WTC11 (cell line): ENCODE measurements around the gene C2orf80. TPM values are rescaled to one million over a fixed set of nuclear protein-coding genes. Genes with fewer than 3 reads are reported as not detected.
A peak's percentile ranks its signal among the peaks of the same experiment; 100 is the strongest.

Experiments
- ATAC-seq: fragments of 200-7000 bp; cut with Tn5 transposase; 2 replicates; pipeline ENCODE4 v1.10.0; 2021; ENCODE audit warnings: mild to moderate bottlenecking, moderate library complexity
- CTCF ChIA-PET: fragments of 300-600 bp; sonication (Branson Sonifier 250); formaldehyde crosslinking; loops from one replicate; lab custom pipeline; 2021; ENCODE audit warnings: antibody characterized with exemption; lab: Charles Lee
- POLR2A ChIA-PET: fragments of 350-600 bp; sonication (Branson Sonifier 250); formaldehyde crosslinking; loops from one replicate; lab custom pipeline; 2021; ENCODE audit warnings: antibody characterized with exemption; lab: Charles Lee
- DNase-seq: peaks from one replicate; pipeline ENCODE4 v3.0.0; 2021; ENCODE audit warnings: low spot score
- H3K27ac Mint-ChIP-seq: 2 replicates; pipeline ENCODE4 v1.8.0; 2021; ENCODE audit warnings: mixed read lengths
- H3K27me3 Mint-ChIP-seq: 2 replicates; pipeline ENCODE4 v1.8.0; 2021; ENCODE audit warnings: low read depth, mild to moderate bottlenecking, moderate library complexity, mixed read lengths
- H3K36me3 Mint-ChIP-seq: 2 replicates; pipeline ENCODE4 v1.8.0; 2021; ENCODE audit warnings: mixed read lengths
- H3K4me1 Mint-ChIP-seq: 2 replicates; pipeline ENCODE4 v1.8.0; 2022; ENCODE audit warnings: mixed read lengths
- H3K4me3 Mint-ChIP-seq: 2 replicates; pipeline ENCODE4 v1.8.0; 2021; ENCODE audit warnings: mild to moderate bottlenecking, moderate library complexity, mixed read lengths
- H3K9me3 Mint-ChIP-seq: 2 replicates; pipeline ENCODE4 v1.8.0; 2021; ENCODE audit warnings: mixed read lengths
- ARID4B ChIP-seq: sonication (generic); formaldehyde crosslinking; IDR thresholded peaks from 2 replicates; pipeline ENCODE4 v1.8.0; 2023; ENCODE audit warnings: missing genetic modification reagents, mild to moderate bottlenecking, borderline replicate concordance
- CREB1 ChIP-seq: sonication (generic); formaldehyde crosslinking; IDR thresholded peaks from 2 replicates; pipeline ENCODE4 v1.8.0; 2023; ENCODE audit warnings: mild to moderate bottlenecking, missing genetic modification reagents
- E2F1 ChIP-seq: sonication (generic); formaldehyde crosslinking; IDR thresholded peaks from 2 replicates; pipeline ENCODE4 v1.8.0; 2022; ENCODE audit warnings: mild to moderate bottlenecking, missing genetic modification reagents
- ELF4 ChIP-seq: sonication (generic); formaldehyde crosslinking; IDR thresholded peaks from 2 replicates; pipeline ENCODE4 v1.8.1; 2022; ENCODE audit warnings: low read depth, mild to moderate bottlenecking, moderate library complexity, missing genetic modification reagents
- KAT7 ChIP-seq: sonication (generic); formaldehyde crosslinking; IDR thresholded peaks from 2 replicates; pipeline ENCODE4 v1.8.1; 2023; ENCODE audit warnings: missing genetic modification reagents, mild to moderate bottlenecking, borderline replicate concordance
- MAX ChIP-seq: sonication (generic); formaldehyde crosslinking; IDR thresholded peaks from 2 replicates; pipeline ENCODE4 v1.8.0; 2022; ENCODE audit warnings: mild to moderate bottlenecking, missing genetic modification reagents
- MLX ChIP-seq: sonication (generic); formaldehyde crosslinking; IDR thresholded peaks from 2 replicates; pipeline ENCODE4 v1.8.1; 2023; ENCODE audit warnings: mild to moderate bottlenecking, missing genetic modification reagents, moderate library complexity
- NFYB ChIP-seq: sonication (generic); formaldehyde crosslinking; conservative IDR thresholded peaks from 2 replicates; pipeline ENCODE4 v1.8.0; 2022; ENCODE audit warnings: low read depth, missing genetic modification reagents
- PREB ChIP-seq: sonication (generic); formaldehyde crosslinking; IDR thresholded peaks from 2 replicates; pipeline ENCODE4 v1.8.1; 2022; ENCODE audit warnings: mild to moderate bottlenecking, missing genetic modification reagents, moderate library complexity, borderline replicate concordance
- TP53 ChIP-seq: sonication (generic); formaldehyde crosslinking; IDR thresholded peaks from 2 replicates; pipeline ENCODE4 v1.8.1; 2023; ENCODE audit warnings: mild to moderate bottlenecking, missing genetic modification reagents
- USF2 ChIP-seq: sonication (generic); formaldehyde crosslinking; IDR thresholded peaks from 2 replicates; pipeline ENCODE4 v1.8.1; 2023; ENCODE audit warnings: mild to moderate bottlenecking, missing genetic modification reagents, moderate library complexity
- ZNF281 ChIP-seq: sonication (generic); formaldehyde crosslinking; IDR thresholded peaks from 2 replicates; pipeline ENCODE4 v1.8.0; 2023; ENCODE audit warnings: mild to moderate bottlenecking, missing genetic modification reagents
- ZNF512 ChIP-seq: sonication (generic); formaldehyde crosslinking; IDR thresholded peaks from 2 replicates; pipeline ENCODE4 v1.8.1; 2022; ENCODE audit warnings: missing genetic modification reagents, borderline replicate concordance
- total RNA-seq: library from RNA; stranded (reverse); gene quantifications from 3 replicates; pipeline ENCODE4 v1.2.3, GENCODE V29; 2021
- TF ChIP-seq, protein P1 (sequence below): fragments of 200-600 bp; IDR thresholded peaks from 2 replicates; pipeline ENCODE4 v1.8.0; 2022; ENCODE audit warnings: antibody characterized with exemption
- TF ChIP-seq, protein P2 (sequence below): fragments of 250-450 bp; sonication (Bioruptor Pico); IDR thresholded peaks from 2 replicates; pipeline ENCODE4 v1.9.0; 2021; ENCODE audit warnings: mild to moderate bottlenecking

The C2orf80 gene
- total RNA-seq, 1 experiment from 2014 or later: 0.87 TPM

DNA sequence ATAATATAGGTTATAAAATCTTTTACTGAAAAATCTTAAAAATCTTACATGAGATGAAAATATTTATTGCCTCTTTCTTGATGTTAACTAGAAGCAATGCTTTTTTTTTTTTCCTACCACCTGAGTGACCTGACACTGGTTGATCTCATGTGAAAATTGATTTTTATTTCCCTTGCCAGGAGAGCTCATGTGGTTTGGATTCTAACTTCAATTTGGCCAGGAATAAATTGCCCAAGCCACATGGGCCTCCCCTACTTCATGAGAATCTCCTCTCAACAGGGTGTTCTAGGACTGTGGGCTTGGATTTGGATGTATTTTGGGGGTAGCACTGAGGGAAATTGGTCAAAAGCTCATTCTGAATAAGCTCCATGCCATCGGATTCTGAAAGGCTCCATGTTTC, 45.0 kb upstream of the C2orf80 start:
- H3K4me1 Mint-ChIP-seq: no peaks in the 10 kb centered on the region
- peaks cover 35% of the 10 kb centered on the region for H3K9me3 Mint-ChIP-seq
- CTCF ChIA-PET: interaction anchor here (1.2 to 1.3 kb wide), 2 partner anchors 20 to 60 kb away, joined by 4 to 6 read pairs; partner anchors contain the start of gene IDH1
- POLR2A ChIA-PET: interaction anchor here (0.6 to 0.7 kb wide), 2 partner anchors 59 to 424 kb away, joined by 3 to 4 read pairs; no protein-coding TSS in a partner anchor
- DNase-seq (no peak), ATAC-seq (peak; percentile 35; the same call in 1 of the 2 replicates)
- H3K36me3 Mint-ChIP-seq: peaks cover 56% of the 10 kb centered on the region
- no peak for TF ChIP-seq MLX (CRISPR knock-in tag)
- TF ChIP-seq, protein P1, sequence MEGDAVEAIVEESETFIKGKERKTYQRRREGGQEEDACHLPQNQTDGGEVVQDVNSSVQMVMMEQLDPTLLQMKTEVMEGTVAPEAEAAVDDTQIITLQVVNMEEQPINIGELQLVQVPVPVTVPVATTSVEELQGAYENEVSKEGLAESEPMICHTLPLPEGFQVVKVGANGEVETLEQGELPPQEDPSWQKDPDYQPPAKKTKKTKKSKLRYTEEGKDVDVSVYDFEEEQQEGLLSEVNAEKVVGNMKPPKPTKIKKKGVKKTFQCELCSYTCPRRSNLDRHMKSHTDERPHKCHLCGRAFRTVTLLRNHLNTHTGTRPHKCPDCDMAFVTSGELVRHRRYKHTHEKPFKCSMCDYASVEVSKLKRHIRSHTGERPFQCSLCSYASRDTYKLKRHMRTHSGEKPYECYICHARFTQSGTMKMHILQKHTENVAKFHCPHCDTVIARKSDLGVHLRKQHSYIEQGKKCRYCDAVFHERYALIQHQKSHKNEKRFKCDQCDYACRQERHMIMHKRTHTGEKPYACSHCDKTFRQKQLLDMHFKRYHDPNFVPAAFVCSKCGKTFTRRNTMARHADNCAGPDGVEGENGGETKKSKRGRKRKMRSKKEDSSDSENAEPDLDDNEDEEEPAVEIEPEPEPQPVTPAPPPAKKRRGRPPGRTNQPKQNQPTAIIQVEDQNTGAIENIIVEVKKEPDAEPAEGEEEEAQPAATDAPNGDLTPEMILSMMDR: no peak
- TF ChIP-seq NFYB (CRISPR knock-in tag): no peak
- no peak for TF ChIP-seq CREB1
- no peak for TF ChIP-seq PREB (CRISPR knock-in tag)
- TF ChIP-seq TP53 (CRISPR knock-in tag): no peak
- no peak for TF ChIP-seq ZNF512 (CRISPR knock-in tag)
- TF ChIP-seq ARID4B (CRISPR knock-in tag): no peak
- TF ChIP-seq MAX (CRISPR knock-in tag): no peak
- no peak for TF ChIP-seq ZNF281 (CRISPR knock-in tag)
- TF ChIP-seq ELF4: no peak
- no peak for TF ChIP-seq USF2 (CRISPR knock-in tag)
- no peak for TF ChIP-seq E2F1 (CRISPR knock-in tag)
- no peak for TF ChIP-seq KAT7
- TF ChIP-seq, protein P2, sequence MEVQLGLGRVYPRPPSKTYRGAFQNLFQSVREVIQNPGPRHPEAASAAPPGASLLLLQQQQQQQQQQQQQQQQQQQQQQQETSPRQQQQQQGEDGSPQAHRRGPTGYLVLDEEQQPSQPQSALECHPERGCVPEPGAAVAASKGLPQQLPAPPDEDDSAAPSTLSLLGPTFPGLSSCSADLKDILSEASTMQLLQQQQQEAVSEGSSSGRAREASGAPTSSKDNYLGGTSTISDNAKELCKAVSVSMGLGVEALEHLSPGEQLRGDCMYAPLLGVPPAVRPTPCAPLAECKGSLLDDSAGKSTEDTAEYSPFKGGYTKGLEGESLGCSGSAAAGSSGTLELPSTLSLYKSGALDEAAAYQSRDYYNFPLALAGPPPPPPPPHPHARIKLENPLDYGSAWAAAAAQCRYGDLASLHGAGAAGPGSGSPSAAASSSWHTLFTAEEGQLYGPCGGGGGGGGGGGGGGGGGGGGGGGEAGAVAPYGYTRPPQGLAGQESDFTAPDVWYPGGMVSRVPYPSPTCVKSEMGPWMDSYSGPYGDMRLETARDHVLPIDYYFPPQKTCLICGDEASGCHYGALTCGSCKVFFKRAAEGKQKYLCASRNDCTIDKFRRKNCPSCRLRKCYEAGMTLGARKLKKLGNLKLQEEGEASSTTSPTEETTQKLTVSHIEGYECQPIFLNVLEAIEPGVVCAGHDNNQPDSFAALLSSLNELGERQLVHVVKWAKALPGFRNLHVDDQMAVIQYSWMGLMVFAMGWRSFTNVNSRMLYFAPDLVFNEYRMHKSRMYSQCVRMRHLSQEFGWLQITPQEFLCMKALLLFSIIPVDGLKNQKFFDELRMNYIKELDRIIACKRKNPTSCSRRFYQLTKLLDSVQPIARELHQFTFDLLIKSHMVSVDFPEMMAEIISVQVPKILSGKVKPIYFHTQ (CRISPR knock-in tag): no peak
- H3K4me3 Mint-ChIP-seq: no peak overlapping the region
- H3K27ac Mint-ChIP-seq: peak overlapping the region; percentile 66
- no peaks in the 10 kb centered on the region for H3K27me3 Mint-ChIP-seq
